AG09309 (cell line): ENCODE measurements around the gene RCBTB1.

Source experiments
- DNase-seq: peaks from one replicate; pipeline ENCODE4 v3.0.0-alpha.2; 2010; ENCODE audit warnings: low read depth
- H3K4me3 ChIP-seq: 2 replicates; pipeline ENCODE4 v1.5.1; 2011; ENCODE audit warnings: mild to moderate bottlenecking, low read depth, low read length, moderate library complexity; ENCODE audit not compliant: control insufficient read depth
- TF ChIP-seq, protein P1 (sequence below): IDR thresholded peaks from 2 replicates; pipeline ENCODE4 v1.5.1; 2011; ENCODE audit warnings: mild to moderate bottlenecking, low read depth, low read length, inconsistent platforms; ENCODE audit not compliant: insufficient read depth, control insufficient read depth; ENCODE audit errors: missing control alignments

The RCBTB1 gene

DNA sequence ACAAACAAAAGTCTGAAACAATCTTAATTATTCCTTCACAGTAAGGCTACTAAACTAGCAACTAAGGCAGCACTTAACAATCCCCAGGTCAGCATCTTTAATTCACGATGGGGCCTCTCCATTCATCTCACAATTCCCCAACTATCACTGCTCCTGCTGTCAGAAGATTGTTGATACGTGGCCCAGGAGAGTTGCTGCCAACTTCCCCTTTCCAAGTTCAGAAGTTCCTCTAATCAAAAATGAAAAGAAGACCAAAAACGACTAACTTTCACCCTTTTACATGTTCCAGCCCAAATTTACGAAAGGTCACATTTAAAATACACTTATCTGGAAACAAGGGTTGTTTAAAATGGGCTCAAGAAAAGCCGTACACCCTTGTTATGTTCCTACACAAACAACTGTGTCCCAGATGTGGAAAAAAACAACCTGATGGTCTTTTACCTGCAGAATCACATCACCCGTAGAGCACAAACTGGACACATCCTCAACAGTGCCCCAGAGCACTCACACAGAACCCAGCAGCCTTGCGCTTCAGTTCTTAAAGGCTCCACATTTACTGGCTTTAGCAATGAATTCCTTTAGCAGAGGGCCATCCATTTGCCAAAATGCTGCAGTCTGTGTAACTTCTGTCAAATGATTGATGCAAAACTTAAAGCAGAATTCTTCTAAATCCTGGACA, 51.6 kb downstream of the RCBTB1 start:
- no peak overlapping the region for H3K4me3 ChIP-seq
- DNase-seq, result no peak
- TF ChIP-seq, protein P1, sequence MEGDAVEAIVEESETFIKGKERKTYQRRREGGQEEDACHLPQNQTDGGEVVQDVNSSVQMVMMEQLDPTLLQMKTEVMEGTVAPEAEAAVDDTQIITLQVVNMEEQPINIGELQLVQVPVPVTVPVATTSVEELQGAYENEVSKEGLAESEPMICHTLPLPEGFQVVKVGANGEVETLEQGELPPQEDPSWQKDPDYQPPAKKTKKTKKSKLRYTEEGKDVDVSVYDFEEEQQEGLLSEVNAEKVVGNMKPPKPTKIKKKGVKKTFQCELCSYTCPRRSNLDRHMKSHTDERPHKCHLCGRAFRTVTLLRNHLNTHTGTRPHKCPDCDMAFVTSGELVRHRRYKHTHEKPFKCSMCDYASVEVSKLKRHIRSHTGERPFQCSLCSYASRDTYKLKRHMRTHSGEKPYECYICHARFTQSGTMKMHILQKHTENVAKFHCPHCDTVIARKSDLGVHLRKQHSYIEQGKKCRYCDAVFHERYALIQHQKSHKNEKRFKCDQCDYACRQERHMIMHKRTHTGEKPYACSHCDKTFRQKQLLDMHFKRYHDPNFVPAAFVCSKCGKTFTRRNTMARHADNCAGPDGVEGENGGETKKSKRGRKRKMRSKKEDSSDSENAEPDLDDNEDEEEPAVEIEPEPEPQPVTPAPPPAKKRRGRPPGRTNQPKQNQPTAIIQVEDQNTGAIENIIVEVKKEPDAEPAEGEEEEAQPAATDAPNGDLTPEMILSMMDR, result no peak

DNA sequence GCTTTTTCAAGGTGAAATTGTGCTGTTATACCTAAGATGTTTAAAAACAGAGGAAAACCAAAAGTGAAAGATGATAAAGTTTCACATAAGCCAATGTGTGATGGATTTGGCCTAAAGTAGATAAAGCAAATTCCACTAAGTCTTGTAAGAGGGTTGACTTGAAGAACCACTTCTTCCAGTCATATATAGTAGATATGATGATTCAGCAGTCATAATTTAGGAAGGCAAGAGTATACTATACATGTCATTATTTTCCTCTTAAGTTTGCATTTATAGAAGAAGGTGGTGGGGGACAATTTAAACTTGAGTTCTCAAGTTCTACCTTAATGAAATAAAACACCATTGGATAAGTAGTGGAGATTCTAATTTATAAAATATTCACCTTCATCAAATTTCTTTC, 52.3 kb downstream of the RCBTB1 start:
- DNase-seq, result no peak
- TF ChIP-seq, protein P1, result no peak
- H3K4me3 ChIP-seq, result no peak overlapping the region

DNA sequence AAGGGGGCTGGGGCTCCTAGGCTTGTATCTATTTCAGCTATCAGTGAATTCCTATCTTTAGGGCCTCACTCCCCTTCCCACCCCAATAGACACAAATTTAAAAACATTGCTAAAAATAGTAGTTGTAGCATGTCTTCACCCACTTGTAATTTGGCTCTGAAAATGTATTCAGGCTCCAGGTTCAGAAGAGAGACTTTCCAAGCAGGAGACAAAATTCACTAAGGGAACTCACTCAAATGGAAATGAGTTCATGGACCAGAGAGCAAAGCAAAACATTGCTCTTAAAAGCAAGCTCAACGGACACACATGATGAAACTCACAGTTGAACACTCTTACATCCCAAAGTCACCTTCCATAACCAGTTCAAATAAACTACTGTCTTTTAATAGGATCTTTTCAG, 52.8 kb downstream of the RCBTB1 start:
- DNase-seq, result no peak
- H3K4me3 ChIP-seq, result no peak overlapping the region
- TF ChIP-seq, protein P1, result no peak

DNA sequence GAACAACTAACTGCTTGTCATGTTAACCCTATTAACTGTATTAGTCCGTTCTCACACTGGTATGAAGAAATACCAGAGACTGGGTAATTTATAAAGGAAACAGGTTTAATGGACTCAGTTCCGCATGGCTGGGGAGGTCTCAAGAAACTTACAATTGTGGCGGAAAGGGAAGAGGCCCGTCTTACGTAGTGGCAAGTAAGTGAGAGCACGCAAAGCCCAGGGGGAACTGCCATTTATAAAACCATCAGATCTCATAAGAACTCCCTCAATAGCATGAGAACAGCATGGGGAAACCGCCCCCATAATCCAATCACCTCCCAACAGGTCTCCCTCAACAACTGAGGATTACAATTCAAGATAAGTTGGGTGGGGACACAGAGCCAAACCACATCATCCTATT, 54.9 kb downstream of the RCBTB1 start:
- H3K4me3 ChIP-seq, result no peak overlapping the region
- TF ChIP-seq, protein P1, result no peak
- DNase-seq, result no peak

DNA sequence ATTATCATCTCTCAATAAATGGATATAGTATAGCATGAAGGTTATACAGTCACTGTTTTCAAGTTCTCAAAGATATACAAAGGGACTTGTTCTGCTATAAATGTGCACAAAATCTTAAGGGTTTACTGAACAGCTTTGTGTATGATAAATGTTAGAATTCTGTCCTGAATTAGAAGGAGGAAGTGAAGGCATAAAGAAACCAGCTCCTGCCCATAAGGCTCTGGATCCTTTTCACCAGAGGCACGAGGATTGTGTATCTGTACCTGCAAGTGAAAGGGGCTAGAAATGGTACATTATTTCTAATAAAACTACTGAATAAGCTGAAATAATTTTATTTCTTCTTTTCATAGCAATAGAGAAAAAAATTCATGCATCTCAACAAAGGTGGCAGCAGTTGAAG, 57.2 kb downstream of the RCBTB1 start:
- H3K4me3 ChIP-seq, result no peak overlapping the region
- TF ChIP-seq, protein P1, result no peak
- no peak for DNase-seq

DNA sequence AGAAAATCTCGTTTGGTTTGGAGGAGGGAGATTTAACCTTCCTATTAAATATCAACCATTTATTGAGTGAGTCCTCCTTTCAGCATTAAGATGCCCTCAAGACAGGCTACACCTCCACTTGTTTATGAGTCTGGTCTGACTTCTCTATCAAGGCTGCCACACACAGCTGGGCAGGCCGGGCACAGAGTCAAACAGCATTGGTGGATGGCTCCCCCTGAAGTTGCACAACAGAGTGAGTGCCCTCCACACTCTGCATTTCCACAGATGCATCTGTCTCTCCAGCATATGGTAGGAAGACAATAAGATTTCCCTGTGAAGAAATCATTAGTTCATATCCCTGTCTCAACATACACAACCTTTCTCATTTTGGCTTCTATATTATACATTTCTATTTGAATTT, 58.2 kb downstream of the RCBTB1 start:
- TF ChIP-seq, protein P1, result no peak
- DNase-seq, result no peak

More for the DNA sequence above, 58.2 kb downstream of the RCBTB1 start:
- H3K4me3 ChIP-seq, result no peak overlapping the region
